ENCODE results near the gene CCND2. TPM values are rescaled to one million over a fixed set of nuclear protein-coding genes. Genes with fewer than 3 reads are reported as not detected.

The CCND2 gene
- total RNA-seq, 1 donor from 2014 or later = 94.2 TPM

- TF ChIP-seq, protein P1, sequence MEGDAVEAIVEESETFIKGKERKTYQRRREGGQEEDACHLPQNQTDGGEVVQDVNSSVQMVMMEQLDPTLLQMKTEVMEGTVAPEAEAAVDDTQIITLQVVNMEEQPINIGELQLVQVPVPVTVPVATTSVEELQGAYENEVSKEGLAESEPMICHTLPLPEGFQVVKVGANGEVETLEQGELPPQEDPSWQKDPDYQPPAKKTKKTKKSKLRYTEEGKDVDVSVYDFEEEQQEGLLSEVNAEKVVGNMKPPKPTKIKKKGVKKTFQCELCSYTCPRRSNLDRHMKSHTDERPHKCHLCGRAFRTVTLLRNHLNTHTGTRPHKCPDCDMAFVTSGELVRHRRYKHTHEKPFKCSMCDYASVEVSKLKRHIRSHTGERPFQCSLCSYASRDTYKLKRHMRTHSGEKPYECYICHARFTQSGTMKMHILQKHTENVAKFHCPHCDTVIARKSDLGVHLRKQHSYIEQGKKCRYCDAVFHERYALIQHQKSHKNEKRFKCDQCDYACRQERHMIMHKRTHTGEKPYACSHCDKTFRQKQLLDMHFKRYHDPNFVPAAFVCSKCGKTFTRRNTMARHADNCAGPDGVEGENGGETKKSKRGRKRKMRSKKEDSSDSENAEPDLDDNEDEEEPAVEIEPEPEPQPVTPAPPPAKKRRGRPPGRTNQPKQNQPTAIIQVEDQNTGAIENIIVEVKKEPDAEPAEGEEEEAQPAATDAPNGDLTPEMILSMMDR (IDR thresholded peaks at IDR 0.05) = no peak
- no peaks in the 10 kb centered on the region for H3K9me3 ChIP-seq
- peak overlapping the region; percentile 64 for H3K27ac ChIP-seq
- DNase-seq (peak; percentile 82), ATAC-seq (peak; percentile 63)
- peaks cover 41% of the 10 kb centered on the region for H3K27me3 ChIP-seq
- H3K36me3 ChIP-seq = no peaks in the 10 kb centered on the region
- H3K4me1 ChIP-seq = peaks cover 42% of the 10 kb centered on the region
- peak overlapping the region; percentile 77 for H3K4me3 ChIP-seq
- intact Hi-C loops (cut with DNase I) = loop anchor here (10.0 kb wide), 1 partner anchor 387 kb away; no protein-coding TSS in a partner anchor
Measured at GRCh38 chr12:4271717-4272423, 1.7 kb upstream of the CCND2 start.

- intact Hi-C loops (cut with DNase I) = loop anchor here (10.0 kb wide), 1 partner anchor 388 kb away; no protein-coding TSS in a partner anchor
- Histone ChIP-seq H3K36me3 (no peaks in the 10 kb centered on the region), H3K9me3 (no peaks in the 10 kb centered on the region), H3K4me3 (peak overlapping the region; percentile 77), H3K27ac (peak overlapping the region; percentile 64), H3K27me3 (peaks cover 41% of the 10 kb centered on the region), H3K4me1 (peaks cover 49% of the 10 kb centered on the region)
- peak; percentile 0 for ATAC-seq
- TF ChIP-seq, protein P1 (IDR thresholded peaks at IDR 0.05) = no peak
- peak; percentile 76 for DNase-seq
Measured at GRCh38 chr12:4272424-4273272, 914 bp upstream of the CCND2 start.

DNA sequence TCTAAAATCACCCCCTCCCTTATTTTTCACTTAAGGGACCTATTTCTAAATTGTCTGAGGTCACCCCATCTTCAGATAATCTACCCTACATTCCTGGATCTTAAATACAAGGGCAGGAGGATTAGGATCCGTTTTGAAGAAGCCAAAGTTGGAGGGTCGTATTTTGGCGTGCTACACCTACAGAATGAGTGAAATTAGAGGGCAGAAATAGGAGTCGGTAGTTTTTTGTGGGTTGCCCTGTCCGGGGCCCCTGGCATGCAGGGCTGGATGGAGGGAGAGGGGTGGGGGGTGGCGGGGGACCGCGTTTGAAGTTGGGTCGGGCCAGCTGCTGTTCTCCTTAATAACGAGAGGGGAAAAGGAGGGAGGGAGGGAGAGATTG, 300 bp upstream of the CCND2 start:
- intact Hi-C loops (cut with DNase I) = loop anchor here (10.0 kb wide), 1 partner anchor 388 kb away; no protein-coding TSS in a partner anchor
- H3K27ac ChIP-seq = peak overlapping the region; percentile 64
- H3K4me3 ChIP-seq = peak overlapping the region; percentile 77
- TF ChIP-seq, protein P1 (IDR thresholded peaks at IDR 0.05) = no peak
- no peak for ATAC-seq
- H3K4me1 ChIP-seq = peaks cover 54% of the 10 kb centered on the region
- H3K27me3 ChIP-seq = peaks cover 41% of the 10 kb centered on the region
- no peaks in the 10 kb centered on the region for H3K36me3 ChIP-seq
- H3K9me3 ChIP-seq = no peaks in the 10 kb centered on the region
- DNase-seq = no peak

DNA sequence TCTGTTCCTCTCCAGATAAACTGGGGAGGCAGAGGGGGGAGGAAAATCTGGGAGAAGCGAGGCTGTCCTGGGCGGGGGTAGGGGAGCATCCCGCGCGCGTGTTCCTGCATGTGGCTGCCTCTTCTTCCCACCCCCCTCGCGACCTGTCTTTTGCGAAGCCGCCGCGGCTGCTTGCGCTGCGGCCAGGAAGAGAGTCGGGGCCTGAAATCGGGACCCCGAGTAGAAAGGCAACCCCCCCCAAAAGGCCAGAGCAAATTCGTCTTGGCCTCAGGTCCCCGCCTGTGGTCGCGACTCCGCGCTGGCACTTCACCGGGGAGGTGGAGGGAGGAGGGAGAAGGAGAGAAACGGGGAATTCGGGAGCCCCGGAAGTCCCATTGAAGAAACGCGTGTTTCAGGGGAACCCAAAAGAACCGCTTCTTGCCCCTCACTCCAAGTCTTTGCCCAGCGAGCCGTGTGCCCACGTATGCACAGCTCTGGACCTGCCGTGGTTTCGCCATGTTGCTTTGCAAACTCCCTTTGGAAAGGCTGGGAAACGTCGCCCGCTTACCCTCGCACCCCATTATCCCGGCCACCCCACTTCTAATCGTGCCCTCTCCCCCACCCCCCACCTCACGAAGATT, 944 bp downstream of the CCND2 start:
- Histone ChIP-seq H3K4me3 (peak overlapping the region; percentile 77), H3K36me3 (peaks cover 8% of the 10 kb centered on the region), H3K9me3 (no peaks in the 10 kb centered on the region), H3K27me3 (peaks cover 36% of the 10 kb centered on the region), H3K4me1 (peaks cover 61% of the 10 kb centered on the region), H3K27ac (peak overlapping the region; percentile 86)
- ATAC-seq (no peak), DNase-seq (no peak)
- intact Hi-C loops (cut with DNase I) = loop anchor here (10.0 kb wide), 1 partner anchor 390 kb away; no protein-coding TSS in a partner anchor
- TF ChIP-seq, protein P1 (IDR thresholded peaks at IDR 0.05) = no peak

DNA sequence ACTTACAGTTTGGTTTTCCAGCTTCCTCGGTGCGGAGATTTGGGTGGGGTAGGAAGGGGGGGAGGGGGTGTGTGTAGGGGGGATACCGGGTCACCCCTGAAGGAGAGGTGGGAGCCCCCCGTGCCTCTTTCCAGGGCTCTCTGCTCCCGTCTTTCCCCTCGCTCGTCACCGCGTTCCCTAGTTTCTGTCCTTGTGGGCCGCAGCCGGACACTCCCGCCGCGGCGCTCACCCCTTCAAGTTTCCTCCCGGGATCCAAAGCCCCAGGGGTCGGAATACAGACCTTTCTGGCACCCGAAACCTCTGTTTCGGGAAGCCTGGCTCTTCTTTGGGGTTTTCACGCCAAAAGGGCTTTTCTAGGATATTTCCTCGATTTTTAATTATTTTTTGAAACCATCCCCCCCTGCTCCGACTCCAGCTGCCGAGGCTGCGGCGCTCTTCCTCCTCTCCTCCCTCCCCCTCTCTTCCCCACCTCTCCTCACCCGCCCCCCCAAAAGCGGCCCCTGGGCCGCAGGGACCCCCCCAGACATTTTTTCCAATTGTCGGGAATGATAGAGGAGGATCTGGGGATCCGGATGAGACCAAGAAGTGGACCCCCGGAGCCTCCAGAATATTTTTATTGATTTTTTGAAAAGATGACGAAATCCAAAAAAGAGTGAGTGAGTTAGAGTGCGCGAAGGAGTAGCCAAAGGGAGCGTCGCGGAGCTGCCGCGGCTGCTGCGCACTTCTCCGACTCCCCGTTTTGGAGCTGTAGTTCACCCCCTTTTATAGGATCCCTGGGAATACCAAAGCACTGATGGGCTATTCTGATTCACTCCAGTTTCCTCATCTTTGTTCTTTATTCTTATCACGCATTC, 1.7 kb downstream of the CCND2 start:
- no peak for ATAC-seq
- DNase-seq = no peak
- H3K27me3 ChIP-seq = peaks cover 29% of the 10 kb centered on the region
- no peaks in the 10 kb centered on the region for H3K9me3 ChIP-seq
- peaks cover 62% of the 10 kb centered on the region for H3K4me1 ChIP-seq
- H3K36me3 ChIP-seq = peaks cover 15% of the 10 kb centered on the region
- peak overlapping the region; percentile 77 for H3K4me3 ChIP-seq
- H3K27ac ChIP-seq = peak overlapping the region; percentile 86
- intact Hi-C loops (cut with DNase I) = loop anchor here (10.0 kb wide), 1 partner anchor 390 kb away; no protein-coding TSS in a partner anchor
- TF ChIP-seq, protein P1 (IDR thresholded peaks at IDR 0.05) = no peak

Measured in upper lobe of right lung (tissue), 1 donor.